CD14-positive monocyte (primary cell): ENCODE results near the gene ADCY2. TPM values are rescaled to one million over a fixed set of nuclear protein-coding genes. Genes with fewer than 3 reads are reported as not detected.

ENCODE experiments used
- DNase-seq, 3 donors: peaks; one replicate each; pipeline ENCODE4 v3.0.0-alpha.2; 2011 to 2022
- H2AFZ ChIP-seq: 2 replicates; pipeline ENCODE4 v1.6.0; 2012; ENCODE audit warnings: mild to moderate bottlenecking, low read depth, low read length, inconsistent platforms; ENCODE audit not compliant: insufficient read depth, poor library complexity, severe bottlenecking
- H3K27ac ChIP-seq, 2 donors: 1 replicate in 1 of 2; 2 replicates in 1 of 2; pipeline ENCODE4 v1.5.1; 2012 to 2013; ENCODE audit warnings: low read length in 2 of 2, control low read depth in 1 of 2, inconsistent platforms in 1 of 2, low read depth in 1 of 2, mild to moderate bottlenecking in 1 of 2
- H3K27me3 ChIP-seq, 2 donors: one replicate each; pipeline versions ENCODE4 v1.6.0 to v1.6.1; 2011 to 2013; ENCODE audit warnings: low read length in 2 of 2; ENCODE audit not compliant: control insufficient read depth in 2 of 2, insufficient read depth in 2 of 2
- H3K36me3 ChIP-seq, 2 donors: replicated peaks in 1 of 2; 1 replicate in 1 of 2; 2 replicates in 1 of 2; pipeline versions ENCODE4 v1.5.1 to v1.6.1; 2012 to 2013; ENCODE audit warnings: low read length in 2 of 2, control low read depth in 1 of 2, inconsistent platforms in 1 of 2, mild to moderate bottlenecking in 1 of 2; ENCODE audit not compliant: insufficient read depth in 2 of 2, control insufficient read depth in 1 of 2
- H3K4me1 ChIP-seq, 2 donors: 1 replicate in 1 of 2; 2 replicates in 1 of 2; pipeline versions ENCODE4 v1.5.1 to v1.6.1; 2012 to 2013; ENCODE audit warnings: low read length in 2 of 2, control low read depth in 1 of 2, inconsistent platforms in 1 of 2, mild to moderate bottlenecking in 1 of 2, moderate library complexity in 1 of 2; ENCODE audit not compliant: insufficient read depth in 2 of 2, control insufficient read depth in 1 of 2
- H3K4me2 ChIP-seq: replicated peaks from 2 replicates; pipeline ENCODE3; 2012; ENCODE audit warnings: low read length, moderate library complexity, mild to moderate bottlenecking; ENCODE audit not compliant: poor library complexity, severe bottlenecking; ENCODE audit errors: extremely low read depth
- H3K4me3 ChIP-seq, 3 experiments: fragments of 200-600 bp in 1 of 3; sonication (generic) in 1 of 3; replicated peaks in 1 of 3; 1 replicate in 2 of 3; 2 replicates in 1 of 3; pipeline ENCODE4 v1.5.1; 2011 to 2013; ENCODE audit warnings: low read length in 3 of 3, mild to moderate bottlenecking in 3 of 3, control low read depth in 2 of 3, low read depth in 2 of 3, inconsistent platforms in 1 of 3, moderate library complexity in 1 of 3
- H3K79me2 ChIP-seq: 2 replicates; pipeline ENCODE4 v1.6.0; 2012; ENCODE audit warnings: mild to moderate bottlenecking, control low read depth, inconsistent platforms, low read length, moderate library complexity; ENCODE audit not compliant: insufficient read depth
- H3K9ac ChIP-seq: 2 replicates; pipeline ENCODE4 v1.6.0; 2017; ENCODE audit warnings: low read length, mild to moderate bottlenecking; ENCODE audit not compliant: insufficient read depth, poor library complexity, severe bottlenecking
- H3K9me3 ChIP-seq, 2 donors: replicated peaks in 1 of 2; 1 replicate in 1 of 2; 2 replicates in 1 of 2; pipeline versions ENCODE4 v1.5.1 to v1.6.1; 2012 to 2013; ENCODE audit warnings: low read length in 2 of 2, control low read depth in 1 of 2; ENCODE audit not compliant: control insufficient read depth in 1 of 2, insufficient read depth in 1 of 2
- H4K20me1 ChIP-seq: 2 replicates; pipeline ENCODE4 v1.6.0; 2012; ENCODE audit warnings: mild to moderate bottlenecking, low read length, control low read depth, moderate library complexity; ENCODE audit not compliant: insufficient read depth
- H3K27ac Mint-ChIP-seq, 7 donors: one replicate each; pipeline ENCODE4 v1.8.0; 2020; ENCODE audit warnings: mild to moderate bottlenecking in 7 of 7, mixed read lengths in 7 of 7, moderate library complexity in 6 of 7, inconsistent platforms in 2 of 7
- H3K27me3 Mint-ChIP-seq, 3 donors: one replicate each; pipeline ENCODE4 v1.8.0; 2021 to 2022; ENCODE audit warnings: low read depth in 3 of 3, mild to moderate bottlenecking in 3 of 3, mixed read lengths in 3 of 3, moderate library complexity in 3 of 3, inconsistent platforms in 1 of 3
- H3K36me3 Mint-ChIP-seq, 2 donors: one replicate each; pipeline ENCODE4 v1.8.0; 2020; ENCODE audit warnings: mixed read lengths in 2 of 2, inconsistent platforms in 1 of 2, mild to moderate bottlenecking in 1 of 2
- H3K4me1 Mint-ChIP-seq: one replicate; pipeline ENCODE4 v1.8.0; 2020; ENCODE audit warnings: mild to moderate bottlenecking, mixed read lengths
- H3K4me3 Mint-ChIP-seq, 2 donors: one replicate each; pipeline ENCODE4 v1.8.0; 2020; ENCODE audit warnings: mild to moderate bottlenecking in 2 of 2, mixed read lengths in 2 of 2, moderate library complexity in 1 of 2
- H3K9me3 Mint-ChIP-seq, 7 donors: one replicate each; pipeline ENCODE4 v1.8.0; 2020 to 2022; ENCODE audit warnings: mixed read lengths in 7 of 7, mild to moderate bottlenecking in 6 of 7, moderate library complexity in 6 of 7, inconsistent platforms in 2 of 7
- WGBS: methylation state at CpG from one replicate; pipeline ENCODE4 v1.1.5; 2013; ENCODE audit warnings: missing lambda C conversion rate; ENCODE audit not compliant: insufficient coverage; 5-methylcytosine and 5-hydroxymethylcytosine counted together
- intact Hi-C, 2 donors: fragments of 100-400 bp; cut with micrococcal nuclease; formaldehyde crosslinking; loops; one replicate each; pipeline versions ENCODE4 v1.15.0 to v1.15.1; 2023
- polyA plus RNA-seq, 3 donors: library from polyadenylated mRNA; depleted of rRNA in 1 of 3; unstranded in 2 of 3; stranded (reverse) in 1 of 3; fragments of 300-500 nt in 2 of 3; fragments of >200 nt in 1 of 3; fragmentation: Illumina TruSeq in 2 of 3; gene quantifications; 1 replicate in 2 of 3; 2 replicates in 1 of 3; pipeline ENCODE4 v1.2.3, GENCODE V29; 2012 to 2021
- TF ChIP-seq, protein P1 (sequence below): fragments of 200-600 bp; IDR thresholded peaks from one replicate; pipeline ENCODE4 v1.8.0; 2022; ENCODE audit warnings: antibody characterized with exemption, mild to moderate bottlenecking

The ADCY2 gene
- polyA plus RNA-seq, 3 donors, result not detected

DNA sequence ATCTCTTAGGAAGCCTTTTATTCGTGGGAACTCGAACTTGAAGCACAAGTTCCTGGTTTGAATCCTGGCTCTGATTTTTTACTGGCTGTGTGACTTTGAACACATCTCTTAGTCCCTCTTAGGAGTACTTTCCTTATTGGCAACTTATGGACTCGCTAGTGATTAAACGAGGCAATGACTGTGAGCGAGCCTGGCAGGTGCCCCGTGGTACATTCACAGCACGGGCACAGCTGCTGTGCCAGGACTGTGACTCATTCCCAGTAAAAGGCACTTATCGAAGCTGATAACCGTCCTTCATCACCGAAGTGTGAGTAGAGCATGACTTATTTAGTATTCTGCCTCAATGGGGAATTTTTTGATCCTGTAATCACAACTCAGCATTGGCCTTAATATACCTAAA is 432.3 kb downstream of the ADCY2 start:
- Histone ChIP-seq H3K27ac (no peak overlapping the region), H3K9ac (no peak overlapping the region), H3K4me1 (no peaks in the 10 kb centered on the region), H3K4me3 (no peak overlapping the region), H3K4me2 (no peak overlapping the region), H4K20me1 (no peaks in the 10 kb centered on the region), H3K27me3 (no peaks in the 10 kb centered on the region), H2AFZ (no peak overlapping the region), H3K79me2 (no peaks in the 10 kb centered on the region), H3K36me3 (no peaks in the 10 kb centered on the region), H3K9me3 (no peaks in the 10 kb centered on the region)
- intact Hi-C loops, result no loop called here
- no peak overlapping the region for H3K27ac Mint-ChIP-seq
- TF ChIP-seq, protein P1, sequence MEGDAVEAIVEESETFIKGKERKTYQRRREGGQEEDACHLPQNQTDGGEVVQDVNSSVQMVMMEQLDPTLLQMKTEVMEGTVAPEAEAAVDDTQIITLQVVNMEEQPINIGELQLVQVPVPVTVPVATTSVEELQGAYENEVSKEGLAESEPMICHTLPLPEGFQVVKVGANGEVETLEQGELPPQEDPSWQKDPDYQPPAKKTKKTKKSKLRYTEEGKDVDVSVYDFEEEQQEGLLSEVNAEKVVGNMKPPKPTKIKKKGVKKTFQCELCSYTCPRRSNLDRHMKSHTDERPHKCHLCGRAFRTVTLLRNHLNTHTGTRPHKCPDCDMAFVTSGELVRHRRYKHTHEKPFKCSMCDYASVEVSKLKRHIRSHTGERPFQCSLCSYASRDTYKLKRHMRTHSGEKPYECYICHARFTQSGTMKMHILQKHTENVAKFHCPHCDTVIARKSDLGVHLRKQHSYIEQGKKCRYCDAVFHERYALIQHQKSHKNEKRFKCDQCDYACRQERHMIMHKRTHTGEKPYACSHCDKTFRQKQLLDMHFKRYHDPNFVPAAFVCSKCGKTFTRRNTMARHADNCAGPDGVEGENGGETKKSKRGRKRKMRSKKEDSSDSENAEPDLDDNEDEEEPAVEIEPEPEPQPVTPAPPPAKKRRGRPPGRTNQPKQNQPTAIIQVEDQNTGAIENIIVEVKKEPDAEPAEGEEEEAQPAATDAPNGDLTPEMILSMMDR, result no peak
- no peaks in the 10 kb centered on the region for H3K4me1 Mint-ChIP-seq
- 89% methylated on average over 10 of the region's 10 CpGs for WGBS
- H3K4me3 Mint-ChIP-seq, result no peak overlapping the region
- peaks cover 0 to 3% (median 0%) of the 10 kb centered on the region in 7 donors for H3K9me3 Mint-ChIP-seq
- no peaks in the 10 kb centered on the region for H3K36me3 Mint-ChIP-seq
- DNase-seq, result no peak
- H3K27me3 Mint-ChIP-seq, result peaks cover 7 to 8% (median 8%) of the 10 kb centered on the region in 3 donors

DNA sequence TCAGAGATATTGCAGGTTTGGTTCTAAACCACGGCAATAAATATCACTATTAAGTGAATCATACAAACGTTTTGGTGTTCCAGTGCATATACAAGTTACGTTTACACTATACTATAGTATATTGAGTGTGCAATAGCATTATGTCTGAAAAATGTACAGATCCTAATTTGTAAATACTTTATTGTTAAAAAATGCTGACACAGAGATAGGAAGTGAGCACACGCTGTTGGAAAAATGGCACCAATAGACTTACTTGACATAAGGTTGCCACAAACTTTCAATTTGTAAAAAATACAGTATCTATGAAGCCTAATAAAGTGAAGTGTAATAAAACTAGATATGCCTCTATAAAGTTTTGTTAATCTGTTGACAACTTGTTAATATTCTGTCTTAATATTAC is 439.0 kb downstream of the ADCY2 start:
- peaks cover 3 to 8% (median 7%) of the 10 kb centered on the region in 3 donors for H3K27me3 Mint-ChIP-seq
- H3K4me2 ChIP-seq, result no peak overlapping the region
- H3K27ac ChIP-seq, result no peak overlapping the region
- no CpG with 5 or more reads among the region's 4 CpGs for WGBS
- no peaks in the 10 kb centered on the region for H3K36me3 Mint-ChIP-seq
- no peak for DNase-seq
- no peak overlapping the region for H3K27ac Mint-ChIP-seq
- H2AFZ ChIP-seq, result no peak overlapping the region
- H3K9me3 ChIP-seq, result no peaks in the 10 kb centered on the region
- no peak overlapping the region for H3K9ac ChIP-seq
- TF ChIP-seq, protein P1, result no peak
- H3K9me3 Mint-ChIP-seq, result peaks cover 0 to 6% (median 0%) of the 10 kb centered on the region in 7 donors
- no peaks in the 10 kb centered on the region for H3K36me3 ChIP-seq
- no peaks in the 10 kb centered on the region for H4K20me1 ChIP-seq
- H3K4me3 ChIP-seq, result no peak overlapping the region
- no peaks in the 10 kb centered on the region for H3K4me1 ChIP-seq
- no peaks in the 10 kb centered on the region for H3K4me1 Mint-ChIP-seq
- no peaks in the 10 kb centered on the region for H3K79me2 ChIP-seq
- intact Hi-C loops, result no loop called here
- no peak overlapping the region for H3K4me3 Mint-ChIP-seq
- H3K27me3 ChIP-seq, result no peaks in the 10 kb centered on the region
